ENCODE measurements around the gene PLOD3. TPM values are rescaled to one million over a fixed set of nuclear protein-coding genes. Genes with fewer than 3 reads are reported as not detected.

The PLOD3 gene
- total RNA-seq, 1 experiment from 2014 or later: 48.3 TPM

- ChIA-PET POLR2A (interaction anchor here (0.5 to 2.4 kb wide), 3 partner anchors 10 to 51 kb away, joined by 4 to 14 read pairs (median 5); no protein-coding TSS in a partner anchor), CTCF (interaction anchor here (0.7 to 9.0 kb wide), 10 partner anchors 8 to 119 kb away, joined by 3 to 103 read pairs (median 4); partner anchors contain the start of gene SERPINE1)
- Mint-ChIP-seq H3K9me3 (no peaks in the 10 kb centered on the region), H3K27ac (no peak overlapping the region), H3K4me3 (peak overlapping the region; percentile 81), H3K27me3 (ENCODE audit: low read depth) (peaks cover 57% of the 10 kb centered on the region), H3K36me3 (peaks cover 2% of the 10 kb centered on the region; the same call in 1 of the 2 replicates), H3K4me1 (peaks cover 68% of the 10 kb centered on the region)
- peak; percentile 1; the same call in 1 of the 2 replicates for ATAC-seq
- peak; percentile 79 for DNase-seq (ENCODE audit: low spot score)
- TF ChIP-seq MLX (CRISPR knock-in tag; IDR thresholded peaks at IDR 0.05): no peak
- TF ChIP-seq ARID4B (CRISPR knock-in tag; IDR thresholded peaks at IDR 0.05; ENCODE audit: borderline replicate concordance): peak; percentile 95
- peak; percentile 85; the same call in 1 of the 2 replicates for TF ChIP-seq TP53 (CRISPR knock-in tag; IDR thresholded peaks at IDR 0.05)
- TF ChIP-seq JUN (CRISPR knock-in tag; IDR thresholded peaks at IDR 0.05): peak; percentile 81; the same call in 1 of the 2 replicates
- peak; percentile 71; the same call in 1 of the 2 replicates for TF ChIP-seq ESRRA (CRISPR knock-in tag; IDR thresholded peaks at IDR 0.05; ENCODE audit: borderline replicate concordance)
- 0 out of 2 replicates have a peak, but pooled peaks have one; percentile 27 for TF ChIP-seq SMAD4 (CRISPR knock-in tag; IDR thresholded peaks at IDR 0.05)
- TF ChIP-seq ZBTB21 (CRISPR knock-in tag; IDR thresholded peaks at IDR 0.05; ENCODE audit: borderline replicate concordance): 0 out of 2 replicates have a peak, but pooled peaks have one; percentile 37
- no peak for TF ChIP-seq E2F4 (CRISPR knock-in tag; IDR thresholded peaks at IDR 0.05; ENCODE audit: borderline replicate concordance, low read depth)
- TF ChIP-seq USF1 (CRISPR knock-in tag; IDR thresholded peaks at IDR 0.05): peak; percentile 67; the same call in 1 of the 2 replicates
- 0 out of 2 replicates have a peak, but pooled peaks have one; percentile 13 for TF ChIP-seq ZNF138 (CRISPR knock-in tag; conservative IDR thresholded peaks at IDR 0.05)
- TF ChIP-seq TEAD4 (CRISPR knock-in tag; IDR thresholded peaks at IDR 0.05): 0 out of 2 replicates have a peak, but pooled peaks have one; percentile 35
- TF ChIP-seq ZSCAN18 (CRISPR knock-in tag; IDR thresholded peaks at IDR 0.05): no peak
- TF ChIP-seq ZNF263 (CRISPR knock-in tag; IDR thresholded peaks at IDR 0.05; ENCODE audit: low read depth): peak; percentile 31; the same call in 1 of the 2 replicates
- peak; percentile 78 for TF ChIP-seq TEAD1 (CRISPR knock-in tag; IDR thresholded peaks at IDR 0.05)
- TF ChIP-seq ETV6 (CRISPR knock-in tag; IDR thresholded peaks at IDR 0.05): peak; percentile 67; the same call in 1 of the 2 replicates
- TF ChIP-seq FOXP4 (CRISPR knock-in tag; IDR thresholded peaks at IDR 0.05): peak; percentile 78; the same call in 1 of the 2 replicates
- no peak for TF ChIP-seq ZNF281 (CRISPR knock-in tag; IDR thresholded peaks at IDR 0.05)
- TF ChIP-seq ATF6 (CRISPR knock-in tag; IDR thresholded peaks at IDR 0.05): no peak
- 0 out of 2 replicates have a peak, but pooled peaks have one; percentile 35 for TF ChIP-seq ZNF219 (CRISPR knock-in tag; IDR thresholded peaks at IDR 0.05; ENCODE audit: borderline replicate concordance)
These were observed 53.1 kb downstream of the PLOD3 start for GRCh38 chr7:101164071-101164840.

Measured in WTC11 (cell line).